ENCODE measurements around the gene ZNF662.

ZNF662 gene

GRCh38 chr3:42891042-42891441, 14.9 kb upstream of the ZNF662 start:
- no peak for FAIRE-seq

DNA sequence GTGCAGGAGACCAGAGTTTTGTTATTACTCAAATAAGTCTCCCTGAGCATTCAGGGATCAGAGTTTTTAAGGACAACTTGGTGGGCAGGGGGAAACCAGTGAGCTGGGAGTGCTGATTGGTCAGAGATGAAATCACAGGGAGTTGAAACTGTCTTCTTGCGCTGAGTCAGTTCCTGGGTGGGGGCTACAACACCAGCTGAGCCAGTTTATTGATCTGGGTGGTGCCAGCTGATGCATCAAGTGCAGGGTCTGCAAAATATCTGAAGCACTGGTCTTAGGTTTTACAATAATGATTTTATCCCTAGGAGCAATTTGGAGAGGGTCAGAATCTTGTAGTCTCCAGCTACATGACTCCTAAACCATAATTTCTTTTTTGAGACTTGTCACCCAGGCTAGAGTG, 13.8 kb upstream of the ZNF662 start:
- FAIRE-seq = no peak

GRCh38 chr3:42892807-42893206, 13.1 kb upstream of the ZNF662 start:
- FAIRE-seq = no peak

- FAIRE-seq = no peak
These were observed 11.0 kb upstream of the ZNF662 start for GRCh38 chr3:42894698-42895579.

DNA sequence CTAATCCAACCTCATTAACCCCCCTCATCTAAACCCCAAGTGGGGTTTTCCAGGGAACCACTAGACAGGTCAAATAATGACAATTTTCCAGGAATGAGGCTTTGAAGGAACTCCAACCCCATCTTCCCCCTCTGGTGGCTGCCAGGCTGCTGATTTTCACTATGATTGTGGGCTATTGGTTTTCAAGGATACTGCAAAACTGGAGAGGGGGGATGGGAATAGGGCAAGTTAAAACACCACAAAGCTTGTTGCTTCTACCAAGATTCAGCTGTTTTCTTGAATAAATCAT, 10.4 kb upstream of the ZNF662 start:
- no peak for FAIRE-seq

DNA sequence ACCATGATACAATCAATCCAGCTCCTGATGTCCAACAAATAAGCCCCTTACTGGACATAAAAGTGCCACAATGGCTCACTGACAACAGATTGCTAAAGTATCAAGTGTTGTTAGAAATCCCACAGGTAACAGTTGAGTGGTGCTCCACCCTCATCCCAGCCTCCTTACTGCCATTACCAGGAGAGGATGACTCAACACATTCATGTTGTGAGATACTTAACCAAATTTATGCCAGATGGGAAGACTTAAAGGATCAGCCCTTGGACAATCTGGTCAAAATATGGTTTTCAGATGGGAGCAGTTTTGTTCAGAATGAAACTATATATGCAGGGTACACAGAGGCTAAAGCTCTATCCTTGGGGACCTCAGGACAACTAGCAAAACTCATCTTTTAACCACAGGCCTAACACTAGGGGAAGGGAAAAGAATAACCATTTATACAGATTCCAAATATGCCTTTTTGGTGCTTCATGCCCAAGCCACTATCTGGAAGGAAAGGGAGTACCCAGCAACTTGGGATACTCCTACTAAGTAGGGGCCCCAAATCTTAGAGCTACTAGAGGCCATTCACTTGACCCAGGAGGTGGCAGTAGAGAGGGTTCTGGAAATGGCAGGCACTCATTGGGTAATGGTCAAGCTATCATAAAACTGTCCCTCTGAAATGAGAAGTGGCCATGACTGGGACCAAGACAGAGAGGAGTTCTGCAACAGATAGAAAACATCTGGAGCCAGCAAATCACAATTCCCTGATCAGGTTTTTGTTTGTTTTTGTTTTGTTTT, 6.9 kb upstream of the ZNF662 start:
- FAIRE-seq = no peak

DNA sequence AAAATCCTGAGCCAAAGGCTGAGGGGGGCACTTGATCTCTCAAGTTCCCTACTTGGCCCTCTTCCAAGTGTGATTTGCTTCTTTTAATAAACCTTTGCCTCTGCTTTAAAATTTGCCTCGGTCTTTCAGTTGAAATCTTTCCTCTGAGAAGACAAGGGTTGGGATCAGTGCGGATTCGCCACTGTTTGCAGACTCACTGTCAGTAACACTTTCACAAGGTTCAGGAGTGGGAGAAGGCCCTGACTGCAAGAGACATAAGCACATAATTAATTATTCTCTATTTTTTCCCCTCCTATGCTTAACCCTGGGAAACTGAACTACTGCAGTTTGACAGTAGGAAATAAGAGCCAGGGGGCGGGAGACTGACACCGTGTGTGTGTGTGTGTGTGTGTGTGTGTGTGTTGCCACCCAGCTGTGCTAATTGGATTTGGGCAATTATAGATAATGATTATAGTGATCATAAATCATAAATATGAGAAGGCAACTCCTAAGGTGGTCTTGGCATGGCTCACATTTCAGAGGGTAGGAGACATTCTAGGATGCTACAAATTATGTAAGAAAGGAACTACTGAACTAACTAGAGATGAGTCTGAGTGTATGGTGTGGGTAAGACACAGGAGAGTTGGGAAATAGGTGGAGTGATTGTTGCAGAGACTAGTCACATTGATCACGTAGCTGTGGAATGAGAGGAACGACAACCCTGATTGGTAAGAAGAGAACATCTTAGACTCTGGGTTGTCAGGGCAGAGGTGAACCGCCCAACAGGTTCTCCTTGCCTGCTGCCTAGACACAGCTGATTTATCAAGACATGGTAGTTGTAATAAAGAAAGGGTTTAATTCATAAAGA, 5.5 kb upstream of the ZNF662 start:
- no peak for FAIRE-seq

GRCh38 chr3:42901073-42901415, 4.9 kb upstream of the ZNF662 start:
- no peak for FAIRE-seq

GRCh38 chr3:42902257-42902656, 3.7 kb upstream of the ZNF662 start:
- no peak for FAIRE-seq

- FAIRE-seq = no peak
These were observed 1.9 kb upstream of the ZNF662 start for GRCh38 chr3:42904076-42904475.

- FAIRE-seq = no peak
These were observed 237 bp upstream of the ZNF662 start for GRCh38 chr3:42905740-42906069.

DNA sequence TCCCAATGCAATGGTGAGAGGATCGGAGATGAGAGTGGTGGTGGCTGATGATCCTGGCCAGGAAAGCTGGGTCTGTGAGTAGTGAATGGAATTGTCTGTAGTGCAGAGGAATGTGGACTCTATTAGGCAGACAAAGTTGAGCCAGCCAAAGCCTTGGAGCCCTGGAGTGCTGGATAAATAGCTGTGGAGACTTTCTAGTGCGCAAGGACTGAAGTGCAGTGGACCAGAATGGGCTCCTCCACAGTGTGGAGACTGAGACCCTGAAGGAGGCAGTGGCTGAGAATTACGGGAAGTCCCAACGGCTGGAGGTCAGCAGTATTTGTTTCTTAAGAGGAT, 874 bp downstream of the ZNF662 start:
- no peak for FAIRE-seq

- FAIRE-seq = no peak
These were observed 2.7 kb downstream of the ZNF662 start for GRCh38 chr3:42908675-42909074.

GRCh38 chr3:42911551-42911950, 5.6 kb downstream of the ZNF662 start:
- no peak for FAIRE-seq

GRCh38 chr3:42914771-42915515, 9.0 kb downstream of the ZNF662 start:
- FAIRE-seq = no peak

GRCh38 chr3:42923606-42924005, 17.7 kb downstream of the ZNF662 start:
- no peak for FAIRE-seq

DNA sequence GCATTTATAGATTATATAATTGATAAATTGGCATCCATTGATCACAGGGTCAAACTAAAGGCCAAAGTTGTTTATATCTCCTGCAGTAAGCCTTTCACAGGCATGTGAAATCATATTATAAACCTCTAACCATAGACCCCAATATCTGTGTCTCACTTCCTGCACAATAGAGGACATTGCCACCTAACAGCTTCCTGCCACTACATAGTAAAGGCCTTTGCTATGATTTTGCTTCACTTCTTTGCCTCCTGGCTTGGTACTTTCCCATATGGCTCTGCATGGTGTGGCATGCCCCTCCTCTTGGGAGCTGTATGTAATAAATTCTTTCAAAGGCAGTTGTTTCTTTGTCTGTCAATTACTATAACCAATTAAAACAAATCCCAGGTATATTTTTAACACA, 20.4 kb downstream of the ZNF662 start:
- no peak for FAIRE-seq

DNA sequence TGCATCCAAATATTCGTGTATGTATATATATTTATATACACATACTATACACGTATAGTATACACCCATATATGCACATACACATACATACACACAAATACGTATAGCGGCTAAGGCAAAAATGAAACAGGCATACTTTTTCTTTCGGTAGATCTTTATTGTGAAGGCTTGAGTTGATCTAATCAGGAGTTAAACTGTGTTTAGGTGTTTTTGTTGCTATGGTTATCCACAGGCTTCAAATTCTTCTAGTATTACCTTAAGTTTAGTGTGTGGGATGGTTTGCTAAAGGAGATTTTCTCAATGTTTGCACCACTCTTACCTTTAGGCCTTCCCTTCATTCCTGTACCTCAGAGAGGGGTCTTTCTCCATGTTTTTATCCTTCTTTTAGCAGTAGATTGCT, 28.2 kb downstream of the ZNF662 start:
- no peak for FAIRE-seq

DNA sequence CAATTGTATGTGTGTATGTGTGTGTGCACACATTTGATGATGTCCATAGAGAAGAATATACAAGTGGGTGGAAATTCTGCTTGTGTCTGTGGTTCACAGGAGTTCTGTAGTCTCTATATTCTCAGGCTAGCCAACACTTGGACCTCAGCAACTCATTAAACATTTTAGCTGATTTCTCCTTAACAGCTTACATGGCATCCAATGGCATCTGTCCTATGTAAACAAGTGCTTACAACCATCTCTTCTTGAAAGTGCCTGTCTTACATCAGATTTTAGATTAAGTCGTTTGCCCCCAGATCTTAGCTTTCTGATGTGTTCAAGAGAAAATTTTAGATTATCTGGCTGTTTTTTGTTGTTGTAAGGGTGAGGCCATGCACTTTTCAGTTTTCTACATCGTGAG, 29.0 kb downstream of the ZNF662 start:
- no peak for FAIRE-seq

- FAIRE-seq = no peak
These were observed 29.5 kb downstream of the ZNF662 start for GRCh38 chr3:42935472-42935871.

DNA sequence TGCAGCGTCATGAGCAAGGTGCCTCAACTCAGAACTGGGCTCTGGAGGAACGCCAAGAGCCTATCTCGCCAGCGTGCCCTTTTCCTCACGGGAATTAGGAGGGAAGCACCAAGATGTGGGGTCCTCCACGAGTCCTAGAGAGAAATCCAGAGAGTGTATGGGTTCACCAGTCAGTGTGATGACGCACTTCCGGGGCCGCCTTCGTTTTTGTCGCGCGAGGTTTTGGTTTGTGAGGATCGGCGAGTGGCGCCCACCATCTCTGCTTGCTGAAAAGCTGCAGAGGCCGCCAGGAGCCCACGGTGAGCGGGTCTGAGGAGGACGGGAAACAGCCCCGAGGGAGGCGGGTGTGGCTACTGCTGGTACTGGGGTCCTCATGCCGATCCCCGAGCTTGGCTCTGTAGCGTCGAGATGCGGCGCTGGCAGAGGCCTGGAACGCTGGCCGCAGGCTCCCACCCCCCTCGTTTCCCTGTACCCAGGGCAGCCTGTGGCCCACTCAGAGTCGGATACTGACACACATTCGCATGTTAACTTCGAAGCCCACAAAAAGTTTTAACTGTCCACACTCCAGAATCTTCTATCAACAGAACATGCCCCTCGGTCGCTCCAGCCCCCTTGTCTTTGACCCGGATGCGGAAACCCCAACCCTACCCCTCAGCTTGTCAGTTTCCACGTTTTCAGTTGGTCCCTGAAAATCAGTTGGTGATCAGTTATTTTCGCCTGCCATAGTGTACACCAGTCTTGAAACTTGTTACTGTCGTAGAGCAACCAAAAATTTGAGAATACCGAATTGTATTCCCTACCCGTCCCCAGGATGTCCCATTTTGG, 30.4 kb downstream of the ZNF662 start:
- FAIRE-seq = no peak

DNA sequence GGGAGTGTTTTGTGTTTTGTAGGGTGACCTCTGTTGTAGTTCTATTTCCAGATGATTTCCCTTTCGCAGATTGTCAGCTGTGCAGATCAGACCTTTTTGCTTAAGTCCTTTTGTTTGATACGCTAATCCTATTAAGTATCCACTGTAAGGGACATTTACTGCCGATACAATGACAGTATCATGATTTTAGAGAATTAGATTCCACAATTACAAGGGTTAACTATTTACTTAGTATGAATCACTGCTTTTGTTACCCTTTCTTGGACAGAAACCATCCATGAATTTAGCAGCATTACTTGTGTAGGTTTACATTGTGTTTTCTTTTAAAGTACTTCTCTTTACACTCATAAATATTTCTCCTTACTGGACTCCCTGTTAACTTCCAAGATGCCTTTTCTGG, 31.4 kb downstream of the ZNF662 start:
- FAIRE-seq = no peak
